ENCODE measurements around the gene SPOP. TPM values are rescaled to one million over a fixed set of nuclear protein-coding genes. Genes with fewer than 3 reads are reported as not detected.

Gene SPOP
- total RNA-seq = 91.9 and 107 TPM in 2 replicates

DNA sequence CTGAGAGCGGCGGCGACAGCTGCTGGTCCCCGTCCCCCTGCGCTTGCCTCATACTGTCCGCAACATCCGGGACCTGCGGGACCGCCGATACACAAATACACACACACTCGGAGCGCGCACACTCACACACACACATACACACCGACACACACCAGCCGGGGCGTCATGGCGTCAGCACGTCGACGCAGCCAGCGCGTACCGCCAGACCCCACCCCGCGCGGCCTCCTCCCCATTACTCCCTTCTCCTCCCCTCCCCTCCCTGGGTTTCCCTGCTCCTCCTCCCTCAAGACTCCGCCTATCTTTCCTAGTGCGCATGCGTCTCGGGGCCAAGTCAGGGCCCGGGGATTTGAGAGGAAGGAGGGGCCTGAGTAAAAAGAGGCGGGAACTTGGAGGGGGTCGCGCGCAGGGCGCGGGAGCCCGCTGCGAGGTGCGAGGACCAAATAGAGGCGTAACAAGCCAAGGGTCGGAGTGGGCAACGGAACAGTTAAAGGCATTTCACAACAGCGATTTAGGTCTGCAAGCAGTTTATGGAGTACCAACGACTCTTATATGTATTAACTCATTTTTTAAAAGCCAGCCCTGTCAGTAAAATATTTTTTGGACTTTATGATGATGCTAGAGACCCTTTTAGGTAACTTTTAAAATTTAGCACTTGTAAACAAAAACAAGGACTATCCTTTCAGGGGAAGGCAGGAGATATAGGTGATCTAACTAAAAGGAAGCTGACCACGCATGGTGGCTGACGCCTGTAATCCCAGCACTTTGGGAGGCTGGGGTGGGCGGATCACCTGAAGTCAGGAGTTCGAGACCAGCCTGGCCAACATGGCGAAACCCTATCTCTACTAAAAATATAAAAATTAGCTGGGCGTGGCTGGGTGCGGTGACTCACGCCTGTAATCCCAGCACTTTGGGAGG lies at the start of gene SPOP:
SPOP (minus strand) TSS at position 165 of the 915 bp plus-strand sequence. CDS start 55,287 bp downstream, outside the sequence.

DNA sequence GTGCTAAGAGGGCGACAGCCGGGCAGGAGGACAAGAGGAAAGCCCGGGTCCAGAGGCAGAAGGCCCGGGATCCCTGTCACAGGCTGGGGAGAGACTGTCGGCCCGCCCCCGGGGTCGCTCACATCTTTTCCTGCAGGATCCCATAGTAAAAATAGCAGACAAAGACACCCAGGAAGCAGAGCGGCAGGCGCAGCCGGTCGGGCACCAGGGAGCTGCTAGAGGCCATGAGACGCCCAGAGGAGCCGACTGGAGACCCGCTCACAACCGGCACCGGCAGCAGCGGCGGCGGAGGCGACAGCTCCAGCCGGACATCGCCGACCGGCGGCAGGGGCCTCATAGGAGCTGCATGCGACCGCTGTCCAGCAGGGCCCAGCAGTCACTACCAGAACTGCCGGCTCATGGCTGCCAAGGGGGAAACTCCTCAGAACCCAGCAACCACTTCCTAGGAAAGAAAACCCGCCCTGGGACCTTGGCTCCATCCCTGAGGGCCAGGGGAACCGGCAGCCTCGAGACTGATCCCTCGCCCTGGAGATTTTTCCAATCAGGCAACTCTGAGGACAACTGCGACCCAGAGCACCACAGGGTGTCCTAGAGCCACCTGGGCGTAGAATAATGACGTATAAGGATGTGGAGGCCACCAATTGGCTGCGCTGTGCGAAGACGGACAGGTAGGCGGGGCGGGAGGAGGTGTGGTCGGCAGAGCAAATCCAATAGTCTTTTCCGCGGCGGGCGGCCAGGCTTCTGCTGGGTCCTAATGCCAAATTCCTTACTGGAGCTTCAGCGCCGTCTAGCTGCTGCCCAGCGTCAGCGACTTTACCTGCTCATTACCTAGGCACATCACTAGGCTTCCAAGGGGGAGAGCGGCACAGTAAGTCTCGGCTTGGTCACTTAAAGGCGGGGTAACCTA lies 30.0 kb upstream of the SPOP start, which contains the start of gene SLC35B1:
SLC35B1 (minus strand) TSS at position 357 of the 907 bp plus-strand sequence; CDS start at position 226, 131 bp downstream.

DNA sequence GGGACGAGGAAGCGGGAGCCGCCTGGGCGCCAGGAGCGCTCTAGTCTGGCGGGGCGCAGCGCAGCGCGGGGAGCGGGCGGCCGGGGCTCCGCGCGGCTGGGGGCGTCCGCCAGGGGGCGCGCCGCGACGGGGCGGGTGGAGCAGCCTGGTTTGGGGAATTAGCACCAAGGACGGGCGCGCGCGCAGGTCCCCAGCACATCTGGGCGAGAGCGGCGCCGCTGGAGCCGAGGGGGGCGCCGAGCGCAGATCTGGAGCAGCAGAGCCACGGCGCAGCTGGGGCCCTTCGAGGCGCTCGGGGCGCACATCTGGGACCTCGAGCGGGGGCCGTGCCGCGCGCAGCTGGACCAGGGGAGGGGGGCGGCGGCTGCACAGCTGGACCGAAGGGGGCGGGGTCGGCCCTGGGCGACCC lies 102.2 kb downstream of the SPOP start, which contains the start of gene NXPH3:
NXPH3 (plus strand) TSS at position 193 of the 409 bp plus-strand sequence. CDS start 349 bp downstream, outside the sequence.

Other genes with a start within 250 kb of the SPOP start
- gene NGFR, start 182.8 kb downstream of the SPOP start, total RNA-seq = 0.14 and 0.18 TPM in 2 replicates
- gene NXPH3, start 102.2 kb downstream of the SPOP start, total RNA-seq = 0.14 and 0.55 TPM in 2 replicates
- gene SLC35B1, start 29.9 kb upstream of the SPOP start, total RNA-seq = 59.7 and 62.9 TPM in 2 replicates
- 1.8 TPM in 2 replicates for gene FAM117A, start 86.0 kb upstream of the SPOP start, total RNA-seq
- 20.9 and 27.5 TPM in 2 replicates for gene KAT7, start 110.6 kb upstream of the SPOP start, total RNA-seq
- not detected in 2 replicates for gene TAC4, start 170.0 kb upstream of the SPOP start, total RNA-seq